H1 (cell line): ENCODE results near the gene HDAC9. TPM values are rescaled to one million over a fixed set of nuclear protein-coding genes. Genes with fewer than 3 reads are reported as not detected.

ENCODE experiments used
- ASH2L ChIP-seq: fragments of 200-600, 300-600 bp; sonication (generic); IDR thresholded peaks from one replicate; pipeline ENCODE4 v1.7.1; 2017; ENCODE audit warnings: low read length
- BCL11A ChIP-seq, 2 experiments: IDR thresholded peaks; one replicate each; pipeline ENCODE4 v1.6.1; 2011; ENCODE audit warnings: low read depth in 2 of 2, low read length in 2 of 2, mild to moderate bottlenecking in 2 of 2
- CHD2 ChIP-seq: IDR thresholded peaks from 2 replicates; pipeline ENCODE4 v1.6.1; 2012; ENCODE audit warnings: low read length, improper control_type of control experiment
- CHD7 ChIP-seq: fragments of 300-600 bp; sonication (generic); IDR thresholded peaks from 2 replicates; pipeline ENCODE4 v1.7.1; 2012; ENCODE audit warnings: low read length, moderate library complexity, mild to moderate bottlenecking, inconsistent platforms; ENCODE audit not compliant: insufficient replicate concordance
- JUN ChIP-seq: IDR thresholded peaks from 2 replicates; pipeline ENCODE4 v1.6.1; 2011; ENCODE audit warnings: low read depth, mild to moderate bottlenecking, improper control_type of control experiment, low read length
- KDM1A ChIP-seq: fragments of 200-600, 300-600 bp; sonication (generic); IDR thresholded peaks from 2 replicates; pipeline ENCODE4 v1.7.1; 2016; ENCODE audit warnings: mild to moderate bottlenecking, low read length, borderline replicate concordance
- KDM4A ChIP-seq: IDR thresholded peaks from one replicate; pipeline ENCODE4 v1.7.1; 2012; ENCODE audit warnings: low read depth, mild to moderate bottlenecking, moderate library complexity, low read length, inconsistent platforms; ENCODE audit not compliant: severe bottlenecking
- NANOG ChIP-seq: IDR thresholded peaks from 2 replicates; pipeline ENCODE4 v1.6.1; 2011; ENCODE audit warnings: low read length, low read depth, mild to moderate bottlenecking, inconsistent platforms; ENCODE audit not compliant: insufficient read depth, poor library complexity, severe bottlenecking
- POLR2AphosphoS5 ChIP-seq: IDR thresholded peaks from 2 replicates; pipeline ENCODE4 v1.6.1; 2011; ENCODE audit warnings: low read depth, low read length
- SIRT6 ChIP-seq: IDR thresholded peaks from one replicate; pipeline ENCODE4 v1.7.1; 2012; ENCODE audit warnings: low read length, inconsistent platforms
- SRF ChIP-seq: IDR thresholded peaks from 2 replicates; pipeline ENCODE4 v1.6.1; 2011; ENCODE audit warnings: mild to moderate bottlenecking, low read depth, low read length, moderate library complexity
- YY1 ChIP-seq: IDR thresholded peaks from 2 replicates; pipeline ENCODE4 v1.6.1; 2011; ENCODE audit warnings: low read depth, mild to moderate bottlenecking, low read length
- polyA plus RNA-seq, 7 experiments: library from polyadenylated mRNA; depleted of rRNA in 3 of 7; stranded (reverse) in 5 of 7; unstranded in 2 of 7; fragments of >200 nt in 5 of 7; fragments of 200-250 nt in 2 of 7; gene quantifications; 1 replicate in 5 of 7; 2 replicates in 1 of 7; 4 replicates in 1 of 7; pipeline versions ENCODE4 v1.2.1 to v1.2.3, GENCODE V29; 2011 to 2013; ENCODE audit warnings: missing spikeins in 2 of 7, mixed read lengths in 2 of 7
- total RNA-seq: library from RNA; stranded (reverse); fragmentation: NEBNext Ultra II Directional; extraction: Animal tissue kit (Norgen Biotek cat#: 25700); gene quantifications from 2 replicates; pipeline ENCODE4 v1.2.1, GENCODE V29; 2021

Gene HDAC9
- total and polyA plus RNA-seq, 2 of the 8 experiments (the other 6 are each of a cell fraction or from before 2014, with no cell fraction given): 9.5 to 13.1 TPM

GRCh38 chr7:18940593-18941134, 445.1 kb downstream of the HDAC9 start (continued):
- peak; percentile 22 for TF ChIP-seq CHD7
- no peak for TF ChIP-seq POLR2AphosphoS5
- TF ChIP-seq JUN: no peak
- TF ChIP-seq BCL11A (IDR thresholded peaks at IDR 0.05; ENCODE audit: low read depth in 2 of 2, low read length in 2 of 2): peak in 1 of 2 experiments; percentile 58
- no peak for TF ChIP-seq KDM4A
- TF ChIP-seq KDM1A: no peak
- TF ChIP-seq NANOG: peak; percentile 63
- no peak for TF ChIP-seq ASH2L
- no peak for TF ChIP-seq SRF
- 0 out of 2 replicates have a peak, but pooled peaks have one; percentile 8 for TF ChIP-seq YY1
- TF ChIP-seq CHD2: no peak
- no peak for TF ChIP-seq SIRT6
